ENCODE results near the gene ALKBH5.

DNA sequence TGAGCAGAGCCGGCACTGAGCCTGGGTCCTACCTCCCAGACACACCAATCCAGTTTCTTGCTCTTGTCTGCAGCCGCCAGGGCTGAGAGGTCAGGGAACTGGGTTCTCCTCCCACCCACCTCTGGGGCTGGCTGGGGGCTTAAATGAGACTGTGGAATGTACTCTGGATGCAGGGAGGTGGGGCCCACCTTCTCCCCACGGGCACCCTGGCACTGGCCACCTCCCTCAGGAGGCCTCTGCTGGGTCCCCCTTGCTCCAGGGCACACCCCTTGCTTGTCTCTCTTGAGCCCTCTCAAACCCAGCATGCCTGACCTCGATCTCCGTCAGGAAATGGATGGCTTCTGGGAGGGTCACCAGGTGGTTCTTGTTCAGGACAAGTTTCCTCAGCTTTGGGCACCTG is 68.5 kb downstream of the ALKBH5 start:
- TF ChIP-seq, protein P1, sequence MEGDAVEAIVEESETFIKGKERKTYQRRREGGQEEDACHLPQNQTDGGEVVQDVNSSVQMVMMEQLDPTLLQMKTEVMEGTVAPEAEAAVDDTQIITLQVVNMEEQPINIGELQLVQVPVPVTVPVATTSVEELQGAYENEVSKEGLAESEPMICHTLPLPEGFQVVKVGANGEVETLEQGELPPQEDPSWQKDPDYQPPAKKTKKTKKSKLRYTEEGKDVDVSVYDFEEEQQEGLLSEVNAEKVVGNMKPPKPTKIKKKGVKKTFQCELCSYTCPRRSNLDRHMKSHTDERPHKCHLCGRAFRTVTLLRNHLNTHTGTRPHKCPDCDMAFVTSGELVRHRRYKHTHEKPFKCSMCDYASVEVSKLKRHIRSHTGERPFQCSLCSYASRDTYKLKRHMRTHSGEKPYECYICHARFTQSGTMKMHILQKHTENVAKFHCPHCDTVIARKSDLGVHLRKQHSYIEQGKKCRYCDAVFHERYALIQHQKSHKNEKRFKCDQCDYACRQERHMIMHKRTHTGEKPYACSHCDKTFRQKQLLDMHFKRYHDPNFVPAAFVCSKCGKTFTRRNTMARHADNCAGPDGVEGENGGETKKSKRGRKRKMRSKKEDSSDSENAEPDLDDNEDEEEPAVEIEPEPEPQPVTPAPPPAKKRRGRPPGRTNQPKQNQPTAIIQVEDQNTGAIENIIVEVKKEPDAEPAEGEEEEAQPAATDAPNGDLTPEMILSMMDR (tag by site-specific recombination; IDR thresholded peaks at IDR 0.05), result no peak
- TF ChIP-seq HOXA7 (CRISPR knock-in tag; IDR thresholded peaks at IDR 0.05; ENCODE audit: borderline replicate concordance), result no peak

All from HEK293 (cell line).